Measurements from ENCODE around the gene NUP153. TPM values are rescaled to one million over a fixed set of nuclear protein-coding genes. Genes with fewer than 3 reads are reported as not detected.
A peak's percentile ranks its signal among the peaks of the same experiment; 100 is the strongest.

The NUP153 gene
- total and polyA plus RNA-seq, 2 donors (not counting 1 experiment from before 2014, with no cell fraction given): 22.0 to 27.7 TPM

DNA sequence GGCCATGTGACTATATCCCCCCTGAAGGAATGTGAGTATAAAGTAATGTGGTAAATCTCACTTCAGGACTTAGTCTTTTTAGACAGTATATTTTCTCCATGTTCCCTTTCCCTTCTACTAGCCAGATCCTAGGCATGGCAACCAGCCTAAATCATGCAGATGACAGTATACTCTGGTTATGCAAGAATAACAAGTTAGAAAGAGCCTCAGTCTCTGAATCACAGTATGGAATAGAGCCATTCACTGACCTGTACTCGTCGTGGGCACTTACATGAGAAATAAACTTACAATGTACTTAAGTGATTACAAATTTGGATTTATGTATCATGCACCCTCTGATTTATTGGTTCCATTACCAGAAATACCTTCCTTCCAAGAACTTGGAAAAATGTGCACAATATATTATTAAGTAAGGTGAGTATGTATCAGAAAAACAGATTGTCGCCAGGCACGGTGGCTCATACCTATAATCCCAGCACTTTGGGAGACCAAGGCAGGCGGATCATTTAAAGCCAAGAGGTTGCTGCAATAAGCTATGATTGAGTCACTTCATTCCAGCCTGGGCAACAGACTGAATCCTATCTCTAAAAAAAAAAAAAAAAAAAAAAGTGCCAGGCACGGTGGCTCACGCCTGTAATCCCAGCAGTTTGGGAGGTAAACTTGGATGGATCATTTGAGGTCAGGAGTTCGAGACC is 131.7 kb downstream of the NUP153 start:
- Histone ChIP-seq H4K20me1 (ENCODE audit: control insufficient read depth, extremely low read depth, insufficient read depth, low read length) (no peaks in the 10 kb centered on the region), H3K27ac (ENCODE audit: insufficient read depth, low read length) (no peak overlapping the region)
- peak; percentile 89 to 91 for DNase-seq (ENCODE audit: low read depth in 2 of 2)

DNA sequence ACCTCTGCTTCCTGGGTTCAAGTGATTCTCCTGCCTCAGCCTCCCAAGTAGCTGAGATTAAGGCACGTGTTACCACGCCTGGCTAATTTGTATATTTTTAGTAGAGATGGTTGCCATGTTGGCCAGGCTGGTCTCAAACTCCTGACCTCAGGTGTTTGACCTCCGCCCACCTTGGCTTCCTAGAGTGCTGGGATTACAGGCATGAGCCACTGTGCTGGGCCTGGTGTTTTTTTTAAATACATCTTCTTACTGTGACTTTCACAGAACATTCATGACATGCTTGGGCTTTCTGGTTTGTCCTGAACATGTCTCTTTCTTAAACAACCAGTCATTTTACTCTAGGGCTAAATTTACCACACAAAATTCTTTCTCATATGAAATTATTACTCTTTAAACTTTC is 141.3 kb downstream of the NUP153 start:
- Histone ChIP-seq H3K79me2 (ENCODE audit: control insufficient read depth, insufficient read depth, low read length) (no peaks in the 10 kb centered on the region), H3K27ac (ENCODE audit: insufficient read depth, low read length) (no peak overlapping the region), H3K9me3 (ENCODE audit: control insufficient read depth, insufficient read depth, low read depth, low read length) (no peaks in the 10 kb centered on the region), H3K4me3 (replicated peaks in 1 of 4; ENCODE audit: control extremely low read depth in 1 of 4, insufficient read depth in 1 of 4, low read depth in 3 of 4, low read length in 4 of 4) (no peak overlapping the region), H3K4me2 (ENCODE audit: extremely low read depth, insufficient read depth, low read length) (no peak overlapping the region), H4K20me1 (ENCODE audit: control insufficient read depth, extremely low read depth, insufficient read depth, low read length) (no peaks in the 10 kb centered on the region), H2AFZ (ENCODE audit: low read length) (no peak overlapping the region), H3K9ac (ENCODE audit: insufficient read depth, low read length) (no peak overlapping the region), H3K36me3 (ENCODE audit: control insufficient read depth, insufficient read depth, low read length) (no peaks in the 10 kb centered on the region), H3K4me1 (ENCODE audit: control insufficient read depth, extremely low read depth, insufficient read depth, low read length) (no peaks in the 10 kb centered on the region), H3K27me3 (ENCODE audit: control insufficient read depth, insufficient read depth, low read length) (no peaks in the 10 kb centered on the region)
- TF ChIP-seq EZH2 (IDR thresholded peaks at IDR 0.05; ENCODE audit: low read length, missing control alignments): no peak
- TF ChIP-seq, protein P1, sequence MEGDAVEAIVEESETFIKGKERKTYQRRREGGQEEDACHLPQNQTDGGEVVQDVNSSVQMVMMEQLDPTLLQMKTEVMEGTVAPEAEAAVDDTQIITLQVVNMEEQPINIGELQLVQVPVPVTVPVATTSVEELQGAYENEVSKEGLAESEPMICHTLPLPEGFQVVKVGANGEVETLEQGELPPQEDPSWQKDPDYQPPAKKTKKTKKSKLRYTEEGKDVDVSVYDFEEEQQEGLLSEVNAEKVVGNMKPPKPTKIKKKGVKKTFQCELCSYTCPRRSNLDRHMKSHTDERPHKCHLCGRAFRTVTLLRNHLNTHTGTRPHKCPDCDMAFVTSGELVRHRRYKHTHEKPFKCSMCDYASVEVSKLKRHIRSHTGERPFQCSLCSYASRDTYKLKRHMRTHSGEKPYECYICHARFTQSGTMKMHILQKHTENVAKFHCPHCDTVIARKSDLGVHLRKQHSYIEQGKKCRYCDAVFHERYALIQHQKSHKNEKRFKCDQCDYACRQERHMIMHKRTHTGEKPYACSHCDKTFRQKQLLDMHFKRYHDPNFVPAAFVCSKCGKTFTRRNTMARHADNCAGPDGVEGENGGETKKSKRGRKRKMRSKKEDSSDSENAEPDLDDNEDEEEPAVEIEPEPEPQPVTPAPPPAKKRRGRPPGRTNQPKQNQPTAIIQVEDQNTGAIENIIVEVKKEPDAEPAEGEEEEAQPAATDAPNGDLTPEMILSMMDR (conservative IDR thresholded peaks at IDR 0.05 in 1 of 2, IDR thresholded peaks at IDR 0.05 in 1 of 2; ENCODE audit: low read depth in 1 of 2, low read length in 2 of 2): no peak
- no peak for DNase-seq (ENCODE audit: low read depth in 2 of 2)

More for the DNA sequence above, 131.7 kb downstream of the NUP153 start:
- Histone ChIP-seq H3K36me3 (ENCODE audit: control insufficient read depth, insufficient read depth, low read length) (no peaks in the 10 kb centered on the region), H3K9me3 (ENCODE audit: control insufficient read depth, insufficient read depth, low read depth, low read length) (no peaks in the 10 kb centered on the region), H2AFZ (ENCODE audit: low read length) (no peak overlapping the region), H3K79me2 (ENCODE audit: control insufficient read depth, insufficient read depth, low read length) (no peaks in the 10 kb centered on the region), H3K27me3 (ENCODE audit: control insufficient read depth, insufficient read depth, low read length) (no peaks in the 10 kb centered on the region), H3K4me2 (ENCODE audit: extremely low read depth, insufficient read depth, low read length) (no peak overlapping the region), H3K4me1 (ENCODE audit: control insufficient read depth, extremely low read depth, insufficient read depth, low read length) (no peaks in the 10 kb centered on the region), H3K4me3 (replicated peaks in 1 of 4; ENCODE audit: control extremely low read depth in 1 of 4, insufficient read depth in 1 of 4, low read depth in 3 of 4, low read length in 4 of 4) (no peak overlapping the region), H3K9ac (ENCODE audit: insufficient read depth, low read length) (no peak overlapping the region)
- no peak for TF ChIP-seq EZH2 (IDR thresholded peaks at IDR 0.05; ENCODE audit: low read length, missing control alignments)
- TF ChIP-seq, protein P1 (conservative IDR thresholded peaks at IDR 0.05 in 1 of 2, IDR thresholded peaks at IDR 0.05 in 1 of 2; ENCODE audit: low read depth in 1 of 2, low read length in 2 of 2): no peak

Other genes with a start within 250 kb of the NUP153 start
- gene FAM8A1, start 106.6 kb downstream of the NUP153 start, total RNA-seq: 17.2 and 19.8 TPM in 2 replicates
- gene FAM8A1, start 106.6 kb downstream of the NUP153 start, polyA plus RNA-seq: 16.8 and 28.1 TPM in 2 replicates